Measurements from ENCODE around the gene TSSK1B.

The TSSK1B gene

DNA sequence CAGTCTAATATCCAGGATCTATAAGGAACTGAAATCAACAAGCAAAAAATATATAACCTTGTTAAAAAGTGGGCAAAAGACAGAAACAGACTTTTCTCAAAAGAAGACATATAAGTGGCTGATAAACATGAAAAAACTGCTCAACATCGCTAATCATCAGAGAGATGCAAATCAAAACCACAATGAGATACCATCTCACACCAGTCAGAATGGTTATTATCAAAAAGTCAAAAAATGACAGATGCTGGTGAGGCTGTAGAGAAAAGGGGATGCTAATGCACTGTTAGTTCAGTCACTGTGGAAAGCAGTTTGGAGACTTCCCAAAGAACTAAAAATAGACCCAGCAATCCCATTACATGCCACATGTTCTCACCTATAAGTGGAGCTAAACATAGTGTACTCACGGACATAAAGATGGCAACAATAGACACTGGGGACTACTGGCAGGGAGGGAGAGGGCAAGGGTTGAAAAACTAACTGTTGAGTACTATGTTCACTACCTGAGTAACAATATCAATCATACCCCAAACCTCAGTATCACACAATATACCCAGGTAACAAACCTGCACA, 11.7 kb upstream of the TSSK1B start:
- no peaks in the 10 kb centered on the region for H3K36me3 ChIP-seq
- TF ChIP-seq, protein P1, sequence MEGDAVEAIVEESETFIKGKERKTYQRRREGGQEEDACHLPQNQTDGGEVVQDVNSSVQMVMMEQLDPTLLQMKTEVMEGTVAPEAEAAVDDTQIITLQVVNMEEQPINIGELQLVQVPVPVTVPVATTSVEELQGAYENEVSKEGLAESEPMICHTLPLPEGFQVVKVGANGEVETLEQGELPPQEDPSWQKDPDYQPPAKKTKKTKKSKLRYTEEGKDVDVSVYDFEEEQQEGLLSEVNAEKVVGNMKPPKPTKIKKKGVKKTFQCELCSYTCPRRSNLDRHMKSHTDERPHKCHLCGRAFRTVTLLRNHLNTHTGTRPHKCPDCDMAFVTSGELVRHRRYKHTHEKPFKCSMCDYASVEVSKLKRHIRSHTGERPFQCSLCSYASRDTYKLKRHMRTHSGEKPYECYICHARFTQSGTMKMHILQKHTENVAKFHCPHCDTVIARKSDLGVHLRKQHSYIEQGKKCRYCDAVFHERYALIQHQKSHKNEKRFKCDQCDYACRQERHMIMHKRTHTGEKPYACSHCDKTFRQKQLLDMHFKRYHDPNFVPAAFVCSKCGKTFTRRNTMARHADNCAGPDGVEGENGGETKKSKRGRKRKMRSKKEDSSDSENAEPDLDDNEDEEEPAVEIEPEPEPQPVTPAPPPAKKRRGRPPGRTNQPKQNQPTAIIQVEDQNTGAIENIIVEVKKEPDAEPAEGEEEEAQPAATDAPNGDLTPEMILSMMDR (IDR thresholded peaks at IDR 0.05; ENCODE audit: low read depth, low read length) = no peak
- no peak overlapping the region for H3K4me3 ChIP-seq (ENCODE audit: low read depth, low read length)
- DNase-seq = no peak
- no peaks in the 10 kb centered on the region for H3K9me3 ChIP-seq (ENCODE audit: severe bottlenecking)
- H3K27ac ChIP-seq = no peak overlapping the region
- no peaks in the 10 kb centered on the region for H3K27me3 ChIP-seq (ENCODE audit: insufficient read depth, low read depth, severe bottlenecking)

DNA sequence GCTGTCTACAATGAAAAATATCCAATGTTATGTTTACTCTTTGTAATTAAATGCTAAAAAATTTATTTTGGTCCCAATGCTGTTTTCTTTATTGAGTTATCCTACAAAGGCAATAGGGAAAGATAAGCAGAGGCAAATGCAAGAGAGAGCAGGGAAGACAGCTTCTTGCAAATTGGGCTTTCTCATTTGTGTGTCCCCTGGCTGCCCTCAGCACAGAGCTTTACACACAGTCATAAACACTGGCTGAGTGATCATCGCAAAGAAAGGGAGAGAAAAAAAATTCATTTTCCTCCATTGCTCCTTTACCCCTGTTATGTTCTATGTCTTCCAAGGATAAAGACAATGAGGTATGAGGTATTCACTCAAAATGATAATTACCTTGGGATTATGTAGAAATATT, 2.3 kb upstream of the TSSK1B start:
- H3K4me3 ChIP-seq (ENCODE audit: low read depth, low read length) = no peak overlapping the region
- no peak overlapping the region for H3K27ac ChIP-seq
- H3K9me3 ChIP-seq (ENCODE audit: severe bottlenecking) = no peaks in the 10 kb centered on the region
- TF ChIP-seq, protein P1 (IDR thresholded peaks at IDR 0.05; ENCODE audit: low read depth, low read length) = no peak
- DNase-seq = no peak
- H3K27me3 ChIP-seq (ENCODE audit: insufficient read depth, low read depth, severe bottlenecking) = no peaks in the 10 kb centered on the region
- no peaks in the 10 kb centered on the region for H3K36me3 ChIP-seq

DNA sequence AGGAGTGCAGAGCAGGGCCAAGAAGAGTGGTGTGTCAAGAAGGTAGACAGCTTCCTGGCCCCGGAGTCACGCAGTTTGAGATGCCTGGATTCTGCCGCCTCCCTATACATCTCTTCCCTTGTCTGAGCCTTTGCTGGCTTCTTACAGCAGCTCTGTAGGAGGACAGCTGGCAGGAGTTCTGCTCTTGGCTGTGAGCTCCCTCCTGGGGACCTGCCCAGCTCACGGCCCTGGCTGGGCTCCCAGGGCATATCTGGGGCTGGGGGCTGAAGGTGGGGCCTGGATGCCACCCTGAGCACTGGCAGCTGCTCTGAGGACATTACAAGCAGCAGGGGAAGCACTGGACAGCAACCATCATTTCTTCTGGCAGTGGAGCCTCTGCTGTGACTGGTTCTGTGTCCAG, 786 bp upstream of the TSSK1B start:
- TF ChIP-seq, protein P1 (IDR thresholded peaks at IDR 0.05; ENCODE audit: low read depth, low read length) = no peak

DNA sequence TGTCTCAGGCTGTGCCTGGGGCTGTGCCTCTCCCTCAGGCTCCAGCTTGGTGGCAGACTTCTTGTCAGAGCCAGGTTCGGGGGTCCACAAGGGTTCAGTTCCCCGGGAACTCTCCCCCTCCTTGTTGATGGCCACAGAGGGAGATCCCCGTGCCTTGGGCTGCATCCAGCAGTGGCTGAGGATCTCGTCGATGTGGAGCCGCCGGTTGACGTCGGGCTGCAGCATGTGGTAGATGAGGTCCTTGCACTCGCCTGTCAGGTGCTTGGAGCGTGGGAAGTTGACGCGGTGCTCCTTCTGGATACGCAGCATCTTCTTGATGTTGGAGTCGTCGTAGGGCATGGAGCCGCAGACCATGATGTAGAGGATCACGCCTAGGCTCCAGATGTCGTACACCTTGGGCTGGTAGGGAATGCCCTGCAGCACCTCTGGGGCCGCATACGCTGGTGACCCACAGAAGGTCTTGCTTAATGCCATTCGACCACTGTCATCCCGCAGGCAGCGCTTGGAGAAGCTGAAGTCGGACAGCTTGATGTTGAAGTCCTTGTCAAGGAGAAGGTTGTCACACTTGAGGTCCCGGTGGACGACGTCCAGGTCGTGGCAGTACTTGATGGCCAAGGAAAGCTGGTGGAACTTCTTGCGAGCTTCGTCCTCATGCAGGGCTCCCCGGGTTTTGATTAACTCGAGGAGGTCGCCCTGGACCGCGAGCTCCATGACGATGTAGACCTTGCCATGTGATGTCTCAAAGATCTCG, 752 bp downstream of the TSSK1B start:
- H3K27ac ChIP-seq = no peak overlapping the region
- no peak for DNase-seq
- no peaks in the 10 kb centered on the region for H3K9me3 ChIP-seq (ENCODE audit: severe bottlenecking)
- H3K36me3 ChIP-seq = no peaks in the 10 kb centered on the region
- no peaks in the 10 kb centered on the region for H3K27me3 ChIP-seq (ENCODE audit: insufficient read depth, low read depth, severe bottlenecking)
- no peak overlapping the region for H3K4me3 ChIP-seq (ENCODE audit: low read depth, low read length)
- TF ChIP-seq, protein P1 (IDR thresholded peaks at IDR 0.05; ENCODE audit: low read depth, low read length) = no peak

More for the DNA sequence above, 786 bp upstream of the TSSK1B start:
- no peak overlapping the region for H3K27ac ChIP-seq
- no peaks in the 10 kb centered on the region for H3K27me3 ChIP-seq (ENCODE audit: insufficient read depth, low read depth, severe bottlenecking)
- no peaks in the 10 kb centered on the region for H3K9me3 ChIP-seq (ENCODE audit: severe bottlenecking)
- no peaks in the 10 kb centered on the region for H3K36me3 ChIP-seq
- H3K4me3 ChIP-seq (ENCODE audit: low read depth, low read length) = no peak overlapping the region
- DNase-seq = no peak

DNA sequence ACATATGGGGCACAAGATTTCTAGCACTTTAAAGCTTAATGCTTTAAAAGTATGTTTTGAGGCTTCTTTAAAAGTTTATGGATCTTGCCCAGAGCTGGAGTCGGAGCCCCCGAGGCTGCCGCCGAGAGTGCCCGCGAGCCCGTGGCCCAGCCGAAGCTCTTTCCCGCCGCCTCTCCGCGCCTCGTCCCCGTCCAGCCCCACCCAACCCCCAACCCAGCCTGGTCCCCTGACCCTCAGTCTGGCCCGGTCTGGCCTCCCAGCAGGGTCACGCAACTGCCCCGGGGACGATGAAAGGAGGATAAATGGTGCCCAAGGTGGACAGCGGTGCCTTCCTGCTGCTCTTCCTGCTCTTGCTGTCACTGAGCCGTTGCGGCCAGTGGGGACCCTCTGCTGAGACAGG, 1.7 kb downstream of the TSSK1B start:
- Histone ChIP-seq H3K27me3 (ENCODE audit: insufficient read depth, low read depth, severe bottlenecking) (no peaks in the 10 kb centered on the region), H3K4me3 (ENCODE audit: low read depth, low read length) (no peak overlapping the region), H3K9me3 (ENCODE audit: severe bottlenecking) (no peaks in the 10 kb centered on the region), H3K36me3 (no peaks in the 10 kb centered on the region), H3K27ac (no peak overlapping the region)
- DNase-seq = no peak
- TF ChIP-seq, protein P1 (IDR thresholded peaks at IDR 0.05; ENCODE audit: low read depth, low read length) = no peak
